ENCODE data around the gene LARP4B.
"Not testable (repeated sequence)": the region's sequence is repeated elsewhere in the genome, so short reads cannot be mapped to it uniquely, and the experiment has no call there.

LARP4B gene

GRCh38 chr10:770048-770712, 161.3 kb downstream of the LARP4B start:
- DNase-seq (ENCODE audit: low read depth in 3 of 3), result not testable (repeated sequence)

- DNase-seq (ENCODE audit: low read depth in 3 of 3), result no peak
Observed at GRCh38 chr10:767794-768193, 163.7 kb downstream of the LARP4B start.

- DNase-seq (ENCODE audit: low read depth in 3 of 3), result no peak
Observed at GRCh38 chr10:767211-767610, 164.3 kb downstream of the LARP4B start.

GRCh38 chr10:761376-761775, 170.1 kb downstream of the LARP4B start:
- no peak for DNase-seq (ENCODE audit: low read depth in 3 of 3)

- DNase-seq (ENCODE audit: low read depth in 3 of 3), result no peak
Observed at GRCh38 chr10:760622-761021, 170.9 kb downstream of the LARP4B start.

- DNase-seq (ENCODE audit: low read depth in 3 of 3), result no peak
Observed at GRCh38 chr10:759898-760477, 171.5 kb downstream of the LARP4B start.

All from stimulated activated CD4-positive, alpha-beta T cell treated with anti-CD3 and anti-CD28 coated beads, TNF-alpha, amount 100 ng/mL, for 24 hours (primary cell).